Peyer's patch (tissue), 4 donors: Measurements from ENCODE around the gene CSNK2A1.

Experiments
- CTCF ChIP-seq, 6 experiments: fragments of 450-650 bp in 4 of 6; fragments of 200-600 bp in 2 of 6; sonication (generic) in 1 of 6; IDR thresholded peaks; one replicate each; pipeline ENCODE4 v1.5.1; 2017 to 2019; ENCODE audit warnings: antibody characterized with exemption in 6 of 6, mild to moderate bottlenecking in 3 of 6, moderate library complexity in 1 of 6
- POLR2A ChIP-seq, 2 donors: fragments of 450-650 bp; IDR thresholded peaks; one replicate each; pipeline ENCODE4 v1.5.1; 2017; ENCODE audit warnings: antibody characterized with exemption in 2 of 2, mild to moderate bottlenecking in 2 of 2, moderate library complexity in 2 of 2

- TF ChIP-seq CTCF (IDR thresholded peaks at IDR 0.05) (no peak), POLR2A (IDR thresholded peaks at IDR 0.05) (no peak)
These were observed 45.6 kb downstream of the CSNK2A1 start for GRCh38 chr20:497979-498378.
